Hepatocyte (in vitro differentiated cells): ENCODE data around the gene ID3. TPM values are rescaled to one million over a fixed set of nuclear protein-coding genes. Genes with fewer than 3 reads are reported as not detected.

Source experiments
- DNase-seq: peaks from one replicate; pipeline ENCODE4 v3.0.0-alpha.2; 2016; ENCODE audit warnings: low spot score
- H2AFZ ChIP-seq: fragments of 200-600 bp; sonication (generic); 2 replicates; pipeline ENCODE4 v1.6.0; 2016; ENCODE audit warnings: antibody characterized with exemption, mild to moderate bottlenecking
- H3K27ac ChIP-seq: fragments of 200-600 bp; sonication (generic); 2 replicates; pipeline ENCODE4 v1.5.1; 2016; ENCODE audit warnings: mild to moderate bottlenecking
- H3K27me3 ChIP-seq: fragments of 200-600 bp; sonication (generic); 2 replicates; pipeline ENCODE4 v1.6.1; 2016
- H3K36me3 ChIP-seq: fragments of 200-600 bp; sonication (generic); replicated peaks from 2 replicates; pipeline ENCODE4 v1.5.1; 2016; ENCODE audit warnings: low read depth; ENCODE audit not compliant: insufficient read depth
- H3K4me1 ChIP-seq: fragments of 200-600 bp; sonication (generic); 2 replicates; pipeline ENCODE4 v1.5.1; 2016; ENCODE audit warnings: mild to moderate bottlenecking, moderate library complexity; ENCODE audit not compliant: insufficient read depth
- H3K4me2 ChIP-seq: fragments of 200-600 bp; sonication (generic); 2 replicates; pipeline ENCODE4 v1.6.0; 2016
- H3K4me3 ChIP-seq: fragments of 200-600 bp; sonication (generic); 2 replicates; pipeline ENCODE4 v1.5.1; 2016; ENCODE audit warnings: mild to moderate bottlenecking
- H3K79me2 ChIP-seq: fragments of 200-600 bp; sonication (generic); 2 replicates; pipeline ENCODE4 v1.6.0; 2017; ENCODE audit warnings: mild to moderate bottlenecking
- H3K9me2 ChIP-seq: fragments of 200-600 bp; sonication (generic); replicated peaks from 2 replicates; pipeline ENCODE4 v1.6.0; 2017; ENCODE audit warnings: mild to moderate bottlenecking; ENCODE audit not compliant: insufficient read depth
- H3K9me3 ChIP-seq: fragments of 200-600 bp; sonication (generic); 2 replicates; pipeline ENCODE4 v1.5.1; 2016; ENCODE audit warnings: low read depth, mild to moderate bottlenecking
- H4K20me1 ChIP-seq: fragments of 200-600 bp; sonication (generic); 2 replicates; pipeline ENCODE4 v1.6.0; 2016; ENCODE audit warnings: mild to moderate bottlenecking; ENCODE audit not compliant: insufficient read depth, poor library complexity, severe bottlenecking
- CTCF ChIP-seq: fragments of 200-600 bp; sonication (generic); IDR thresholded peaks from 2 replicates; pipeline ENCODE4 v1.5.1; 2016; ENCODE audit warnings: antibody characterized with exemption, mild to moderate bottlenecking; ENCODE audit not compliant: poor library complexity
- EZH2 ChIP-seq: fragments of 200-600 bp; sonication (generic); IDR thresholded peaks from 2 replicates; pipeline ENCODE4 v1.6.1; 2016; ENCODE audit warnings: antibody characterized with exemption, mild to moderate bottlenecking, borderline replicate concordance
- EZH2phosphoT487 ChIP-seq: fragments of 200-600 bp; sonication (generic); IDR thresholded peaks from one replicate; pipeline ENCODE4 v1.6.1; 2018; ENCODE audit warnings: antibody characterized with exemption, mild to moderate bottlenecking, low read depth, moderate library complexity; ENCODE audit not compliant: unreplicated experiment, severe bottlenecking
- WGBS: methylation state at CpG from one replicate; pipeline ENCODE4 v1.1.6; 2016; ENCODE audit warnings: low lambda C conversion rate; ENCODE audit errors: missing lambda C conversion rate; 5-methylcytosine and 5-hydroxymethylcytosine counted together
- polyA plus RNA-seq: library from polyadenylated mRNA; unstranded; fragments of >200 nt; fragmentation: Nextera tagmentation; extraction: Ambion mirVana; gene quantifications from 2 replicates; pipeline ENCODE4 v1.2.1, GENCODE V29; 2016
- total RNA-seq: library from RNA; depleted of rRNA; stranded (reverse); fragments of >200 nt; gene quantifications from 2 replicates; pipeline ENCODE4 v1.2.3, GENCODE V29; 2014

The ID3 gene
- total and polyA plus RNA-seq, 2 experiments from 2014 or later = 155 to 314 TPM

GRCh38 chr1:23530087-23530746, 29.1 kb downstream of the ID3 start:
- 16% methylated on average over 21 of the region's 22 CpGs for WGBS
- H3K27ac ChIP-seq = no peak overlapping the region
- H4K20me1 ChIP-seq = no peaks in the 10 kb centered on the region
- H3K9me2 ChIP-seq = no peaks in the 10 kb centered on the region
- H2AFZ ChIP-seq = peak overlapping the region; percentile 47
- H3K4me2 ChIP-seq = peak overlapping the region; percentile 100
- peaks cover 26% of the 10 kb centered on the region for H3K4me1 ChIP-seq
- no peaks in the 10 kb centered on the region for H3K27me3 ChIP-seq
- no peaks in the 10 kb centered on the region for H3K79me2 ChIP-seq
- H3K9me3 ChIP-seq = no peaks in the 10 kb centered on the region
- DNase-seq = no peak
- peak overlapping the region; percentile 72 for H3K4me3 ChIP-seq
- H3K36me3 ChIP-seq = no peaks in the 10 kb centered on the region
- no peak for TF ChIP-seq CTCF
- TF ChIP-seq EZH2phosphoT487 = no peak
- no peak for TF ChIP-seq EZH2

- 67% methylated on average over 7 of the region's 8 CpGs for WGBS
- Histone ChIP-seq H3K9me3 (no peaks in the 10 kb centered on the region), H3K36me3 (no peaks in the 10 kb centered on the region), H4K20me1 (no peaks in the 10 kb centered on the region), H3K4me3 (no peak overlapping the region), H3K27me3 (no peaks in the 10 kb centered on the region), H3K4me2 (peak overlapping the region; percentile 100), H3K4me1 (peaks cover 26% of the 10 kb centered on the region), H2AFZ (no peak overlapping the region), H3K27ac (no peak overlapping the region), H3K79me2 (no peaks in the 10 kb centered on the region), H3K9me2 (no peaks in the 10 kb centered on the region)
- TF ChIP-seq EZH2phosphoT487 (no peak), EZH2 (no peak), CTCF (no peak)
- no peak for DNase-seq
Observed at GRCh38 chr1:23529146-23530086, 29.9 kb downstream of the ID3 start.

GRCh38 chr1:23528250-23528978, 30.9 kb downstream of the ID3 start:
- Histone ChIP-seq H3K79me2 (no peaks in the 10 kb centered on the region), H3K9me2 (no peaks in the 10 kb centered on the region), H2AFZ (no peak overlapping the region), H3K4me1 (peaks cover 26% of the 10 kb centered on the region), H3K9me3 (no peaks in the 10 kb centered on the region), H3K27me3 (no peaks in the 10 kb centered on the region), H3K27ac (peak overlapping the region; percentile 50), H3K4me3 (no peak overlapping the region), H3K4me2 (peak overlapping the region; percentile 100), H3K36me3 (no peaks in the 10 kb centered on the region), H4K20me1 (no peaks in the 10 kb centered on the region)
- 28% methylated on average over 9 of the region's 9 CpGs for WGBS
- DNase-seq = peak; percentile 75
- TF ChIP-seq CTCF (no peak), EZH2 (no peak), EZH2phosphoT487 (no peak)
